Testis (tissue), 3 donors: Measurements from ENCODE around the gene SHTN1. TPM values are rescaled to one million over a fixed set of nuclear protein-coding genes. Genes with fewer than 3 reads are reported as not detected.

Source experiments
- DNase-seq: peaks from one replicate; pipeline ENCODE4 v3.0.0-alpha.2; 2019
- H3K27ac ChIP-seq, 2 donors: fragments of 200-600 bp; sonication (generic); one replicate each; pipeline ENCODE4 v1.5.1; 2019
- H3K27me3 ChIP-seq: fragments of 200-600 bp; sonication (generic); one replicate; pipeline ENCODE4 v1.5.1; 2019
- H3K36me3 ChIP-seq: fragments of 200-600 bp; sonication (generic); one replicate; pipeline ENCODE4 v1.5.1; 2017; ENCODE audit warnings: low read depth; ENCODE audit errors: missing control alignments
- H3K4me1 ChIP-seq: fragments of 200-600 bp; sonication (generic); one replicate; pipeline ENCODE4 v1.5.1; 2019
- H3K4me3 ChIP-seq, 2 donors: fragments of 200-600 bp; sonication (generic); one replicate each; pipeline ENCODE4 v1.5.1; 2017 to 2019
- H3K9me3 ChIP-seq: fragments of 200-600 bp; sonication (generic); one replicate; pipeline ENCODE4 v1.5.1; 2017
- CTCF ChIP-seq, 3 experiments: fragments of 450-650 bp in 2 of 3; fragments of 200-600 bp in 1 of 3; sonication (generic) in 1 of 3; IDR thresholded peaks; one replicate each; pipeline ENCODE4 v1.5.1; 2016 to 2019; ENCODE audit warnings: antibody characterized with exemption in 3 of 3, mild to moderate bottlenecking in 2 of 3, moderate library complexity in 1 of 3
- POLR2A ChIP-seq: fragments of 450-650 bp; IDR thresholded peaks from one replicate; pipeline ENCODE4 v1.6.1; 2017; ENCODE audit warnings: antibody characterized with exemption, mild to moderate bottlenecking, moderate library complexity
- WGBS, 2 donors: methylation state at CpG; one replicate each; pipeline ENCODE4 v1.1.5; 2018; 5-methylcytosine and 5-hydroxymethylcytosine counted together
- intact Hi-C: fragments of 100-400 bp; cut with DNase I; formaldehyde crosslinking; loops from one replicate; pipeline ENCODE4 v1.15.1; 2023; ENCODE audit warnings: low total_unique reads
- polyA plus RNA-seq: library from polyadenylated mRNA; stranded (reverse); fragments of 350-450 nt; fragmentation: Illumina TruSeq; extraction: RNeasy Lipid Tissue Mini Kit (QIAGEN cat#74804); gene quantifications from one replicate; pipeline ENCODE4 v1.2.3, GENCODE V29; 2014; ENCODE audit warnings: low read depth, low replicate concordance; ENCODE audit not compliant: insufficient read depth
- total RNA-seq, 2 donors: library from RNA; depleted of rRNA; stranded (reverse); fragments of >200 nt; gene quantifications; one replicate each; pipeline ENCODE4 v1.2.3, GENCODE V29; 2016

Gene SHTN1
- total and polyA plus RNA-seq, 3 donors from 2014 or later, result 21.9 to 77.3 (median 71.0) TPM

- no peaks in the 10 kb centered on the region for H3K36me3 ChIP-seq
- no peak overlapping the region for H3K4me3 ChIP-seq
- H3K4me1 ChIP-seq, result no peaks in the 10 kb centered on the region
- TF ChIP-seq CTCF (IDR thresholded peaks at IDR 0.05) (no peak), POLR2A (no peak)
- no peak overlapping the region for H3K27ac ChIP-seq
- H3K9me3 ChIP-seq, result no peaks in the 10 kb centered on the region
- intact Hi-C loops, result no loop called here
- WGBS, 2 donors, result 57 to 64% methylated on average over 3 of the region's 3 CpGs
- H3K27me3 ChIP-seq, result no peaks in the 10 kb centered on the region
- DNase-seq, result no peak
Observed at GRCh38 chr10:116990276-116990800, 14.6 kb downstream of the SHTN1 start.

GRCh38 chr10:116989439-116989838 lies 15.5 kb downstream of the SHTN1 start:
- Histone ChIP-seq H3K4me1 (no peaks in the 10 kb centered on the region), H3K27ac (no peak overlapping the region), H3K9me3 (no peaks in the 10 kb centered on the region), H3K4me3 (no peak overlapping the region), H3K36me3 (no peaks in the 10 kb centered on the region), H3K27me3 (no peaks in the 10 kb centered on the region)
- no peak for DNase-seq
- WGBS, 2 donors, result 74 to 79% methylated on average over 4 of the region's 4 CpGs
- intact Hi-C loops, result no loop called here
- TF ChIP-seq POLR2A, result no peak
- no peak for TF ChIP-seq CTCF (IDR thresholded peaks at IDR 0.05)

- no peak for DNase-seq
- Histone ChIP-seq H3K4me3 (no peak overlapping the region), H3K36me3 (no peaks in the 10 kb centered on the region), H3K27me3 (no peaks in the 10 kb centered on the region), H3K4me1 (no peaks in the 10 kb centered on the region), H3K9me3 (no peaks in the 10 kb centered on the region), H3K27ac (no peak overlapping the region)
- TF ChIP-seq CTCF (IDR thresholded peaks at IDR 0.05), result no peak
- no peak for TF ChIP-seq POLR2A
- intact Hi-C loops, result no loop called here
Observed at GRCh38 chr10:116988311-116988710, 16.7 kb downstream of the SHTN1 start.

GRCh38 chr10:116985611-116986010 lies 19.4 kb downstream of the SHTN1 start:
- intact Hi-C loops, result no loop called here
- Histone ChIP-seq H3K4me3 (no peak overlapping the region), H3K4me1 (no peaks in the 10 kb centered on the region), H3K27me3 (no peaks in the 10 kb centered on the region), H3K36me3 (no peaks in the 10 kb centered on the region), H3K27ac (no peak overlapping the region), H3K9me3 (no peaks in the 10 kb centered on the region)
- TF ChIP-seq POLR2A, result no peak
- no peak for TF ChIP-seq CTCF (IDR thresholded peaks at IDR 0.05)
- DNase-seq, result no peak
- WGBS, 2 donors, result 83 to 95% methylated on average over 2 of the region's 2 CpGs

- Histone ChIP-seq H3K27ac (no peak overlapping the region), H3K36me3 (no peaks in the 10 kb centered on the region), H3K27me3 (no peaks in the 10 kb centered on the region), H3K4me3 (no peak overlapping the region), H3K9me3 (no peaks in the 10 kb centered on the region), H3K4me1 (no peaks in the 10 kb centered on the region)
- 78 to 81% methylated on average over 3 of the region's 3 CpGs for WGBS, 2 donors
- intact Hi-C loops, result no loop called here
- DNase-seq, result no peak
- no peak for TF ChIP-seq CTCF (IDR thresholded peaks at IDR 0.05)
- no peak for TF ChIP-seq POLR2A
Observed at GRCh38 chr10:116984202-116984990, 20.6 kb downstream of the SHTN1 start.
